OCI-LY7 (cell line): ENCODE measurements around the gene PAXX. TPM values are rescaled to one million over a fixed set of nuclear protein-coding genes. Genes with fewer than 3 reads are reported as not detected.

Source experiments
- BruUV-seq: library from RNA; stranded (reverse); fragments of 400-500 nt; replicated peaks from 2 replicates; lab custom pipeline; 2021; lab: Mats Ljungman, UMichigan
- CTCF ChIA-PET: fragments of 300-600 bp; sonication (Branson Sonifier 250); formaldehyde crosslinking; loops from one replicate; lab custom pipeline; 2022; ENCODE audit warnings: antibody characterized with exemption; ENCODE audit not compliant: unreplicated experiment; lab: Charles Lee
- POLR2A ChIA-PET: fragments of 300-600 bp; sonication (Branson Sonifier 250); formaldehyde crosslinking; loops from one replicate; lab custom pipeline; 2022; ENCODE audit warnings: antibody characterized with exemption; lab: Charles Lee
- DNase-seq: peaks from one replicate; pipeline ENCODE4 v3.0.0-alpha.2; 2015; ENCODE audit warnings: low spot score
- H2AFZ ChIP-seq: fragments of 200-600 bp; sonication (generic), shearing (Covaris generic); 2 replicates; pipeline ENCODE4 v1.6.1; 2014; ENCODE audit warnings: mild to moderate bottlenecking, antibody characterized with exemption, low read length, moderate library complexity
- H3K27ac ChIP-seq: fragments of 200-600 bp; sonication (generic); 2 replicates; pipeline ENCODE4 v1.5.1; 2014; ENCODE audit warnings: mixed run types, low read depth, mild to moderate bottlenecking, moderate library complexity, low read length, inconsistent platforms; ENCODE audit not compliant: poor library complexity, severe bottlenecking
- H3K36me3 ChIP-seq: fragments of 200-600 bp; sonication (generic); 2 replicates; pipeline ENCODE4 v1.6.1; 2014; ENCODE audit warnings: mild to moderate bottlenecking, antibody characterized with exemption, low read length, moderate library complexity, mixed read lengths; ENCODE audit not compliant: insufficient read depth
- H3K4me1 ChIP-seq: fragments of 200-600 bp; sonication (generic); 2 replicates; pipeline ENCODE4 v1.5.1; 2014; ENCODE audit warnings: mild to moderate bottlenecking, low read length; ENCODE audit not compliant: insufficient read depth, poor library complexity, severe bottlenecking
- H3K4me2 ChIP-seq: fragments of 200-600 bp; sonication (generic); 2 replicates; pipeline ENCODE4 v1.6.1; 2014; ENCODE audit warnings: mild to moderate bottlenecking, low read length
- H3K4me3 ChIP-seq: fragments of 200-600 bp; sonication (generic); 2 replicates; pipeline ENCODE4 v1.5.1; 2014; ENCODE audit warnings: mild to moderate bottlenecking, low read depth, low read length; ENCODE audit not compliant: poor library complexity, severe bottlenecking
- H3K79me2 ChIP-seq: fragments of 200-600 bp; sonication (generic); 2 replicates; pipeline ENCODE4 v1.6.1; 2016; ENCODE audit warnings: low read depth, mild to moderate bottlenecking, low read length, moderate library complexity, mixed read lengths; ENCODE audit not compliant: insufficient read depth
- H3K9me2 ChIP-seq: fragments of 200-600 bp; sonication (generic); 2 replicates; pipeline ENCODE4 v1.6.1; 2016; ENCODE audit warnings: mild to moderate bottlenecking, low read length, mixed read lengths; ENCODE audit not compliant: insufficient read depth
- H3K9me3 ChIP-seq: fragments of 200-600 bp; sonication (generic); 2 replicates; pipeline ENCODE4 v1.6.1; 2014; ENCODE audit warnings: mild to moderate bottlenecking, mixed run types, low read length, mixed read lengths
- H4K20me1 ChIP-seq: fragments of 200-600 bp; sonication (generic); 2 replicates; pipeline ENCODE4 v1.6.1; 2014; ENCODE audit warnings: mild to moderate bottlenecking, antibody characterized with exemption, low read length, moderate library complexity, mixed read lengths; ENCODE audit not compliant: insufficient read depth
- CTCF ChIP-seq: fragments of 200-600 bp; sonication (generic); conservative IDR thresholded peaks from 2 replicates; pipeline ENCODE4 v1.5.1; 2014; ENCODE audit warnings: mild to moderate bottlenecking, antibody characterized with exemption, low read length, moderate library complexity, mixed read lengths
- EZH2phosphoT487 ChIP-seq: fragments of 200-600 bp; sonication (generic); IDR thresholded peaks from 2 replicates; pipeline ENCODE4 v1.6.1; 2018; ENCODE audit warnings: low read depth, borderline replicate concordance, mild to moderate bottlenecking, mixed run types, antibody characterized with exemption, low read length, moderate library complexity, mixed read lengths
- intact Hi-C: fragments of 100-400 bp; cut with micrococcal nuclease; formaldehyde crosslinking; loops from one replicate; pipeline ENCODE4 v1.10.0; 2022; ENCODE audit not compliant: unreplicated experiment
- total RNA-seq, 2 experiments: library from RNA; depleted of rRNA in 1 of 2; stranded (reverse); fragments of >200 nt in 1 of 2; shearing (Covaris generic) in 1 of 2; gene quantifications; 2 replicates each; pipeline ENCODE4 v1.2.3, GENCODE V29; 2014 to 2022

PAXX gene
- total RNA-seq, 2 experiments from 2014 or later: 45.7 to 63.5 TPM

- Histone ChIP-seq H3K9me2 (no peaks in the 10 kb centered on the region), H3K9me3 (no peaks in the 10 kb centered on the region), H4K20me1 (no peaks in the 10 kb centered on the region), H3K4me3 (no peak overlapping the region), H3K27ac (no peak overlapping the region), H3K79me2 (no peaks in the 10 kb centered on the region), H3K36me3 (no peaks in the 10 kb centered on the region), H3K4me2 (no peak overlapping the region), H3K4me1 (no peaks in the 10 kb centered on the region), H2AFZ (no peak overlapping the region)
- POLR2A ChIA-PET: no interaction called here
- intact Hi-C loops: no loop called here
- TF ChIP-seq CTCF (no peak), EZH2phosphoT487 (no peak)
- CTCF ChIA-PET: interaction anchor here (0.6 kb wide), 1 partner anchor 28 kb away, joined by 3 read pairs; no protein-coding TSS in a partner anchor
- no peak for DNase-seq
- BruUV-seq: no TSS peak
Observed at GRCh38 chr9:136973618-136974617, 18.3 kb upstream of the PAXX start.

GRCh38 chr9:136974817-136975535 lies 17.2 kb upstream of the PAXX start:
- DNase-seq: no peak
- H3K27ac ChIP-seq: no peak overlapping the region
- ChIA-PET CTCF (interaction anchor here (0.6 to 0.7 kb wide), 3 partner anchors 22 to 61 kb away, joined by 3 to 9 read pairs (median 4); no protein-coding TSS in a partner anchor), POLR2A (no interaction called here)
- no peaks in the 10 kb centered on the region for H3K9me3 ChIP-seq
- no peaks in the 10 kb centered on the region for H3K4me1 ChIP-seq
- H3K9me2 ChIP-seq: no peaks in the 10 kb centered on the region
- BruUV-seq: no TSS peak
- intact Hi-C loops: no loop called here
- no peaks in the 10 kb centered on the region for H3K36me3 ChIP-seq
- no peak overlapping the region for H3K4me2 ChIP-seq
- H3K4me3 ChIP-seq: no peak overlapping the region
- H2AFZ ChIP-seq: no peak overlapping the region
- H4K20me1 ChIP-seq: no peaks in the 10 kb centered on the region
- no peaks in the 10 kb centered on the region for H3K79me2 ChIP-seq
- TF ChIP-seq CTCF: no peak
- TF ChIP-seq EZH2phosphoT487: no peak
